Measurements from ENCODE around the gene CD59. TPM values are rescaled to one million over a fixed set of nuclear protein-coding genes. Genes with fewer than 3 reads are reported as not detected.
"Not testable (repeated sequence)": the region's sequence is repeated elsewhere in the genome, so short reads cannot be mapped to it uniquely, and the experiment has no call there.

CD59 gene
- total RNA-seq, 2 donors from 2014 or later, result 10.0 to 35.5 TPM

- ATAC-seq (replicated peaks in 1 of 2) (no peak), DNase-seq (no peak)
- Mint-ChIP-seq H3K36me3 (ENCODE audit: insufficient read depth in 2 of 2) (peaks cover 0 to 9% of the 10 kb centered on the region in 2 donors), H3K27ac (peak overlapping the region; percentile 78), H3K4me3 (peak overlapping the region; percentile 85 to 92), H3K27me3 (ENCODE audit: low read depth) (peaks cover 47% of the 10 kb centered on the region), H3K9me3 (no peaks in the 10 kb centered on the region), H3K4me1 (ENCODE audit: low read depth) (peaks cover 60% of the 10 kb centered on the region)
Observed at GRCh38 chr11:33734441-33735270, 1.6 kb downstream of the CD59 start.

- Mint-ChIP-seq H3K4me3 (peak overlapping the region; percentile 85 to 92), H3K36me3 (ENCODE audit: insufficient read depth in 2 of 2) (peaks cover 3 to 9% of the 10 kb centered on the region in 2 donors), H3K27me3 (ENCODE audit: low read depth) (peaks cover 51% of the 10 kb centered on the region), H3K27ac (no peak overlapping the region), H3K4me1 (ENCODE audit: low read depth) (peaks cover 60% of the 10 kb centered on the region), H3K9me3 (no peaks in the 10 kb centered on the region)
- ATAC-seq (replicated peaks in 1 of 2), result no peak
- DNase-seq, result no peak
Observed at GRCh38 chr11:33733980-33734379, 2.2 kb downstream of the CD59 start.

DNA sequence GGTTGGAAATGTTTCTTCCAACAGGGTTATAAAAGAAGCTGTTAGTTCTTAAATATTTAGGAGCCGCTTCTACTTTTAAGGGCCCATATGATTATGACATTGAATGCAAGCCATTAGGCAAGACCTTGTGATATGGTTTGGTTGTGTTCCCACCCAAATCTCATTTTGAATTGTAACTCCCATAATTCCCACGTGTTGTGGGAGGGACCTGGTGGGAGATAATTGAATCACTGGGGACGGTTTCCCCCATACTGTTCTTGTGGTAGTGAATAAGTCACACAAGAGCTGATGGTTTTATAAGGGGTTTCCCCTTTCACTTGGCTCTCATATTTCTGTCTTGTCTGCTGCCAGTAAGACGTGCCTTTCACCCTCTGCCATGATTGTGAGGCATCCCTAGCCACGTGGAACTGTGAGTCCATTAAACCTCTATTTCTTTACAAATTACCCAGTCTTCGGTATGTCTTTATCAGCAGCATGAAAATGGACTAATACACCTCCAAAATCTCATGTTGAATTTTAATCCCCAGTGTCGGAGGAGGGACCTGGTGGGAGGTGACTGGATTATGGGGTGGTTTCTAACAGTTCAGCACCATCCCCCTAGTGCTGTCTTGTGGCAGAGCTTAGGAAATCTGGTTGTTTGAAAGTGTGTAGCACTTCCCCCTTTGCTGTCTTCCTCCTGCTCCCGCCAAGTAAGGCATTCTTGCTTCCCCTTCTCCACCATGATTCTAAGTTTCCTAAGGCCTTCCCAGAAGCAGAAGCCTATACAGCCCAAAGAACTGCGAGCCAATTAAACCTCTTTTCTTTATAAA is 4.3 kb downstream of the CD59 start:
- peak; percentile 71 to 78 for ATAC-seq (replicated peaks in 1 of 2)
- H3K4me1 Mint-ChIP-seq (ENCODE audit: low read depth), result peaks cover 52% of the 10 kb centered on the region
- peak overlapping the region; percentile 30 for H3K27ac Mint-ChIP-seq
- H3K27me3 Mint-ChIP-seq (ENCODE audit: low read depth), result peaks cover 31% of the 10 kb centered on the region
- no peaks in the 10 kb centered on the region for H3K9me3 Mint-ChIP-seq
- peaks cover 4 to 13% of the 10 kb centered on the region in 2 donors for H3K36me3 Mint-ChIP-seq (ENCODE audit: insufficient read depth in 2 of 2)
- peak; percentile 47 to 57 for DNase-seq
- H3K4me3 Mint-ChIP-seq, result peak overlapping the region; percentile 27 to 74

GRCh38 chr11:33730716-33731115 is 5.5 kb downstream of the CD59 start:
- peaks cover 9 to 13% of the 10 kb centered on the region in 2 donors for H3K36me3 Mint-ChIP-seq (ENCODE audit: insufficient read depth in 2 of 2)
- no peak for DNase-seq
- H3K27me3 Mint-ChIP-seq (ENCODE audit: low read depth), result peaks cover 37% of the 10 kb centered on the region
- no peak overlapping the region for H3K27ac Mint-ChIP-seq
- H3K4me1 Mint-ChIP-seq (ENCODE audit: low read depth), result peaks cover 46% of the 10 kb centered on the region
- H3K4me3 Mint-ChIP-seq, result peak overlapping the region in 1 of 2 donors; percentile 37
- no peak for ATAC-seq (replicated peaks in 1 of 2)
- H3K9me3 Mint-ChIP-seq, result no peaks in the 10 kb centered on the region

GRCh38 chr11:33729072-33729664 is 7.1 kb downstream of the CD59 start:
- Mint-ChIP-seq H3K4me1 (ENCODE audit: low read depth) (peaks cover 36% of the 10 kb centered on the region), H3K27me3 (ENCODE audit: low read depth) (peaks cover 31% of the 10 kb centered on the region), H3K36me3 (ENCODE audit: insufficient read depth in 2 of 2) (peaks cover 9 to 13% of the 10 kb centered on the region in 2 donors)
- DNase-seq; H3K27ac Mint-ChIP-seq; ATAC-seq (replicated peaks in 1 of 2); H3K4me3 Mint-ChIP-seq; H3K9me3 Mint-ChIP-seq: not testable (repeated sequence)

GRCh38 chr11:33727539-33727938 is 8.7 kb downstream of the CD59 start:
- DNase-seq; H3K4me3 Mint-ChIP-seq; H3K36me3 Mint-ChIP-seq (ENCODE audit: insufficient read depth in 2 of 2); H3K9me3 Mint-ChIP-seq; ATAC-seq (replicated peaks in 1 of 2); H3K27ac Mint-ChIP-seq: not testable (repeated sequence)
- H3K4me1 Mint-ChIP-seq (ENCODE audit: low read depth), result peaks cover 43% of the 10 kb centered on the region
- peaks cover 19% of the 10 kb centered on the region for H3K27me3 Mint-ChIP-seq (ENCODE audit: low read depth)

DNA sequence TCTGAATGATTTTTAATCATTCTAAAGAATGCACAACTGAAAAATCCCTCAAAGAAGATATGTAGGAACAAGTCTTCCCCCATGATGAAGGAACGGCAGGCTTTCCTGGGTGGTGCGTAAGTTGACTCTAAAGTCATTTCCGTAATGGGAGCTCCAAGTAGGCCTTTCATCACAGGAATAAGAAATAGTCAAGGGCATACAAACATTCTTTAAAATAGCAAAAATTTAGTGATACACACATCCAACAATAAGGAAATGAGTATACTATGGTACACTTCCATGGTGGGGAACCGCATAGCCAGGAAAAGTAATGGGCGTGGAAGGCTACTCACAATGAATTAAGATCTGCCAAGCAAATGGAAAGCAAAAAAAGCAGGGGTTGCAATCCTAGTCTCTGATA is 10.7 kb downstream of the CD59 start:
- peaks cover 38% of the 10 kb centered on the region for H3K4me1 Mint-ChIP-seq (ENCODE audit: low read depth)
- H3K36me3 Mint-ChIP-seq (ENCODE audit: insufficient read depth in 2 of 2), result peaks cover 4 to 9% of the 10 kb centered on the region in 2 donors
- peaks cover 19% of the 10 kb centered on the region for H3K27me3 Mint-ChIP-seq (ENCODE audit: low read depth)
- no peaks in the 10 kb centered on the region for H3K9me3 Mint-ChIP-seq
- no peak for DNase-seq
- no peak overlapping the region for H3K4me3 Mint-ChIP-seq
- no peak overlapping the region for H3K27ac Mint-ChIP-seq
- ATAC-seq (replicated peaks in 1 of 2), result no peak

DNA sequence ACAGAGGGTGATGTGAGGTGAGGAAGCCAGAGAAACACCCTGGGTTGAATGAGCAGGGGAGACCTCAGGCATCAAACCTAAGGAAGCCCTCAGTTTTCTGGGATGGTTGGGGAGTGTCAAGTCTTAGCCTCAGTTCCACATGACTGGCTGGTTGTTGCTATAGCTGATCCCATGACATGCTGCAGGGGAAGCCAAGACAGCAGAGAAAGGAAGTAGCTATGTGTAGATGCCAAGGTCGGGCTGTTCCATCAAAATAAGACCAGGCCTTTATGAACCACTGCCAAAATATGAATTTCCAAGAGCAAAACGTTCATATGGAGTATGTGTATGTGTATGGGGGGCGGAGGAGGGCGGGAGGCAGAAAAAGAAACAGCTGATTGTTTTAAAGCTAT is 11.6 kb downstream of the CD59 start:
- H3K9me3 Mint-ChIP-seq, result no peaks in the 10 kb centered on the region
- peaks cover 19% of the 10 kb centered on the region for H3K27me3 Mint-ChIP-seq (ENCODE audit: low read depth)
- no peak for ATAC-seq (replicated peaks in 1 of 2)
- no peak for DNase-seq
- H3K36me3 Mint-ChIP-seq (ENCODE audit: insufficient read depth in 2 of 2), result peaks cover 4 to 12% of the 10 kb centered on the region in 2 donors
- peaks cover 37% of the 10 kb centered on the region for H3K4me1 Mint-ChIP-seq (ENCODE audit: low read depth)
- H3K4me3 Mint-ChIP-seq, result no peak overlapping the region
- H3K27ac Mint-ChIP-seq, result no peak overlapping the region

DNA sequence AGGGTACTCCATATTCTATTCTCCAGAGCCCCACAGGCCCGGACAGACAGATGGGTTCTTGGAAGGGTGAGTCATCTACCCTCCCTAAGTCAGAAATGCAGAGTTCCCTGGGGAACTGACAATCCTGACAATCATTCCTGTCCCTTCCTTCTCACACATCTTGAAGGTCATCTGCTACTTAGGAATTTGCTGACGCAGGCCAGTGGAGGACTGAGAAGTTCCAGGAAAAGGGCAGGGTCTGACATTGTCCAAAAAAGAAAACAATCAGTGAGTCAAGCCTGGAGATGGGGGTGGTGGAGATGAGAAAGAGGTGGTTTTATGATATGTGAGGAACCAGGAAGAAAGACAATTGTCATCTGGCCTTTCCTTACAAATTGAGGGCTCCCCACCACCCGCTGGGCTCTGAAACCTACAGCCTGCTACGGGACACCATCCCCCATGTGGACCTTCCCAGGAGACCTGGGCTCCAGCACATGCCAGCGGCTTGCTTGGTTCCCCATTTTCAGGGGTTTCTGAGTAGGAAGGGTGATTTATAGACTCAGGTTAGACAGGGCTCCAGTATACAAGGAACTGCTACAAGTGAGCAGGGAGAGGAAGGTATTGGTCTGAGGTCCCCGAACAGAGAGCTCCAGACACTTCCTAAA is 12.9 kb downstream of the CD59 start:
- Mint-ChIP-seq H3K27ac (peak overlapping the region; percentile 89), H3K36me3 (ENCODE audit: insufficient read depth in 2 of 2) (peaks cover 4 to 9% of the 10 kb centered on the region in 2 donors), H3K9me3 (no peaks in the 10 kb centered on the region), H3K4me3 (peak overlapping the region; percentile 54 to 81), H3K27me3 (ENCODE audit: low read depth) (peaks cover 14% of the 10 kb centered on the region), H3K4me1 (ENCODE audit: low read depth) (peaks cover 37% of the 10 kb centered on the region)
- ATAC-seq (replicated peaks in 1 of 2) (peak; percentile 24 to 46), DNase-seq (peak in 1 of 2 donors; percentile 12)

DNA sequence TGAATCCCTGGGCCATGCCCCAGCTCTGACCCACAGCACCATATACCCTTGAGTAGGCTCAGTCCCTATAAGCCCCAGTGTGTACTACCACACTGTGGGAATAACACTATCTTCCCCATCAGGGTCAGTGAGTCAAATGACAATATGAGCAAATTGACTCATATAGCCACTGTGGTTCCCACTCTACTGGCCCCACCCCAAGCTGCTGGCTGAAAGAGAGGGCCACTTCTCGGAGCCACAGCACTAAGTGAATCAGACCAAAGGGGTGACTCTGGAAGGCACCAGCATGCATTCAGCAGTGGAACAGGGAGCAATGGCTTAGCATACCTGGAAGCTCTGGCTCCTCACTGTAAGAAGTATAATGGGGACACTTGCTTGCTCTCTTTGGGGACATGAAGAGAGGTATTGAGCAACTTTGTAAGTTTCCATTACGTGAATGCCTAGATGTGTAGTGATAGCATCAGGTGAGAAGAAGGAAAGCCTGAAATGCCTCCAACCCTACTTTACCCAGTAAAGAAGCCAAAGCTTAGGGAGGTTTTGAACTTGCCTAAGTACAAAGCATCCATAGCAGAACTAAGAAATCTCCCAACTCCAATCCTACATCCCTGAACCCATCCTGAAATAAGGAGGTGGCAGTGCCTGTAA is 13.5 kb downstream of the CD59 start:
- DNase-seq (peak; percentile 78 to 83), ATAC-seq (replicated peaks in 1 of 2) (peak; percentile 93 to 94)
- H3K27ac Mint-ChIP-seq, result peak overlapping the region; percentile 89
- no peaks in the 10 kb centered on the region for H3K9me3 Mint-ChIP-seq
- peaks cover 37% of the 10 kb centered on the region for H3K4me1 Mint-ChIP-seq (ENCODE audit: low read depth)
- H3K4me3 Mint-ChIP-seq, result peak overlapping the region; percentile 54 to 81
- peaks cover 0 to 9% of the 10 kb centered on the region in 2 donors for H3K36me3 Mint-ChIP-seq (ENCODE audit: insufficient read depth in 2 of 2)
- peaks cover 14% of the 10 kb centered on the region for H3K27me3 Mint-ChIP-seq (ENCODE audit: low read depth)

DNA sequence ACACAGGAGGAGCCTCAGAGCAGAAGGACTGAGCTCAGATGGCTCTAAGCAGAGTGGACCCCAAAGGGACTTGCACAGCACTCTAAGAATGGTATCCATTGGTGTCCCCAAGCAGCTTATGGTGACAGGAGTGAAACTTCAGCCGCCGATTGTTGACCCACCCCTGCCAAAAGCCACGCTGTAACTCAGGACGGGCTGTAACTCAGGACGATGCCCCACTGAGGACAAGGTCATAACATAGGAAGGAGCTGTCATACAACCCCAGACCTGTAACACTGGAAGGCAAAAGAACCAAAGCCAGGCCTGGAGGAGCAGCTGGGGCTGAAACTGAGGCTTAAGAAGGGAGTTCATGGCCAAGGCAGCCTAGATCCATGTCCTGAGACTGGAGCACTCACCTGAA is 14.2 kb downstream of the CD59 start:
- ATAC-seq (replicated peaks in 1 of 2) (no peak), DNase-seq (no peak)
- Mint-ChIP-seq H3K27ac (no peak overlapping the region), H3K4me3 (peak overlapping the region; percentile 38 to 81), H3K27me3 (ENCODE audit: low read depth) (peaks cover 14% of the 10 kb centered on the region), H3K36me3 (ENCODE audit: insufficient read depth in 2 of 2) (peaks cover 0 to 8% of the 10 kb centered on the region in 2 donors), H3K4me1 (ENCODE audit: low read depth) (peaks cover 37% of the 10 kb centered on the region), H3K9me3 (no peaks in the 10 kb centered on the region)

- Mint-ChIP-seq H3K27me3 (ENCODE audit: low read depth) (peaks cover 10% of the 10 kb centered on the region), H3K4me1 (ENCODE audit: low read depth) (peaks cover 37% of the 10 kb centered on the region), H3K4me3 (peak overlapping the region; percentile 52 to 81), H3K36me3 (ENCODE audit: insufficient read depth in 2 of 2) (peaks cover 0 to 6% of the 10 kb centered on the region in 2 donors), H3K27ac (no peak overlapping the region), H3K9me3 (no peaks in the 10 kb centered on the region)
- peak in 1 of 2 donors; percentile 34 for DNase-seq
- peak; percentile 8 to 29 for ATAC-seq (replicated peaks in 1 of 2)
Observed at GRCh38 chr11:33721426-33721825, 14.8 kb downstream of the CD59 start.

All from activated T-cell treated with anti-CD3 and anti-CD28 coated beads, Interleukin-2, amount 50 U/mL, for 72 hours (primary cell).